HepG2 (cell line): ENCODE results near the gene BIRC5. TPM values are rescaled to one million over a fixed set of nuclear protein-coding genes. Genes with fewer than 3 reads are reported as not detected.
A peak's percentile ranks its signal among the peaks of the same experiment; 100 is the strongest.

Source experiments
- ATAC-seq: fragments of 200-7000 bp; cut with Tn5 transposase; 3 replicates; pipeline ENCODE4 v1.9.1; 2020; ENCODE audit warnings: mild to moderate bottlenecking, moderate library complexity
- BruUV-seq: library from RNA; stranded (reverse); fragments of 400-500 nt; replicated peaks from 2 replicates; lab custom pipeline; 2021; lab: Mats Ljungman, UMichigan
- CTCF ChIA-PET: fragments of 300-600 bp; formaldehyde crosslinking; extraction: SDS; loops from one replicate; lab custom pipeline; 2021; ENCODE audit warnings: low total read pairs, inconsistent platforms, low intra/inter-chr PET ratio; lab: Yijun Ruan, JAX
- POLR2A ChIA-PET: fragments of 350-600 bp; sonication (Branson Sonifier 250); formaldehyde crosslinking; loops from one replicate; lab custom pipeline; 2020; ENCODE audit warnings: antibody characterized with exemption, inconsistent platforms; lab: Yijun Ruan, JAX
- DNase-seq: peaks from one replicate; pipeline ENCODE4 v3.0.0-alpha.2; 2015; ENCODE audit warnings: low spot score
- FAIRE-seq: peaks from 3 replicates; lab custom pipeline; 2011; peaks lifted over from hg19 to GRCh38; lab: Jason Lieb, UNC
- H2AFZ ChIP-seq: one replicate; pipeline ENCODE4 v1.6.1; 2011; ENCODE audit warnings: low read length, inconsistent platforms
- H3K27ac ChIP-seq: fragments of 300-600 bp; 3 replicates; pipeline ENCODE4 v1.8.0; 2011; ENCODE audit warnings: mixed run types, mild to moderate bottlenecking, mixed read lengths, low read length, inconsistent platforms; ENCODE audit not compliant: insufficient read depth; ENCODE audit errors: extremely low read length
- H3K27me3 ChIP-seq, 2 experiments: fragments of 200-600 bp in 1 of 2; 2 replicates in 1 of 2; 3 replicates in 1 of 2; pipeline versions ENCODE4 v1.6.0 to v1.8.0; 2011; ENCODE audit warnings: low read length in 2 of 2, mild to moderate bottlenecking in 2 of 2, moderate library complexity in 2 of 2, inconsistent platforms in 1 of 2; ENCODE audit not compliant: insufficient read depth in 2 of 2, control insufficient read depth in 1 of 2
- H3K36me3 ChIP-seq, 2 experiments: fragments of 200-600 bp in 1 of 2; replicated peaks in 1 of 2; 2 replicates in 1 of 2; 3 replicates in 1 of 2; pipeline versions ENCODE4 v1.5.1 to v1.8.0; 2011; ENCODE audit warnings: low read length in 2 of 2, inconsistent platforms in 1 of 2; ENCODE audit not compliant: insufficient read depth in 2 of 2, control insufficient read depth in 1 of 2
- H3K4me1 ChIP-seq: 2 replicates; pipeline ENCODE4 v1.5.1; 2012; ENCODE audit warnings: low read length, inconsistent platforms; ENCODE audit not compliant: insufficient read depth
- H3K4me2 ChIP-seq: 2 replicates; pipeline ENCODE4 v1.6.0; 2011; ENCODE audit warnings: low read depth, low read length, inconsistent platforms
- H3K4me3 ChIP-seq, 3 experiments: fragments of 200-600 bp in 1 of 3; sonication (generic), shearing (Covaris generic) in 1 of 3; replicated peaks in 1 of 3; 2 replicates each; pipeline ENCODE4 v1.5.1; 2011 to 2016; ENCODE audit warnings: low read length in 3 of 3, inconsistent platforms in 2 of 3, low read depth in 2 of 3, mild to moderate bottlenecking in 2 of 3, control low read depth in 1 of 3, mixed read lengths in 1 of 3; ENCODE audit not compliant: insufficient read depth in 1 of 3
- H3K79me2 ChIP-seq: one replicate; pipeline ENCODE4 v1.6.1; 2011; ENCODE audit warnings: low read length, inconsistent platforms; ENCODE audit not compliant: insufficient read depth
- H3K9ac ChIP-seq: 2 replicates; pipeline ENCODE4 v1.6.0; 2011; ENCODE audit warnings: mild to moderate bottlenecking, low read depth, low read length, inconsistent platforms; ENCODE audit not compliant: insufficient read depth
- H3K9me3 ChIP-seq: 2 replicates; pipeline ENCODE4 v1.5.1; 2012; ENCODE audit warnings: mild to moderate bottlenecking, low read length
- H4K20me1 ChIP-seq: 2 replicates; pipeline ENCODE4 v1.6.0; 2011; ENCODE audit warnings: inconsistent platforms, mild to moderate bottlenecking, low read length, moderate library complexity; ENCODE audit not compliant: insufficient read depth
- GZF1 ChIP-seq: sonication (generic); formaldehyde crosslinking; IDR thresholded peaks from 2 replicates; pipeline ENCODE4 v1.5.1; 2020; ENCODE audit warnings: mild to moderate bottlenecking, missing genetic modification reagents
- MYC ChIP-seq: sonication (generic); formaldehyde crosslinking; IDR thresholded peaks from 2 replicates; pipeline ENCODE4 v1.9.0; 2021; ENCODE audit warnings: missing genetic modification reagents, borderline replicate concordance
- ZBTB2 ChIP-seq: sonication (generic); formaldehyde crosslinking; IDR thresholded peaks from 2 replicates; pipeline ENCODE4 v1.8.0; 2022; ENCODE audit warnings: low read depth, missing genetic modification reagents
- ZBTB8A ChIP-seq: sonication (generic); formaldehyde crosslinking; IDR thresholded peaks from 2 replicates; pipeline ENCODE4 v1.4.0; 2020; ENCODE audit warnings: mild to moderate bottlenecking, low read depth, missing genetic modification reagents, borderline replicate concordance
- ZNF629 ChIP-seq: sonication (generic); formaldehyde crosslinking; conservative IDR thresholded peaks from 2 replicates; pipeline ENCODE4 v1.5.0; 2020; ENCODE audit warnings: missing genetic modification reagents
- ZNF816 ChIP-seq: sonication (generic); formaldehyde crosslinking; IDR thresholded peaks from 2 replicates; pipeline ENCODE4 v1.8.0; 2022; ENCODE audit warnings: missing genetic modification reagents, mild to moderate bottlenecking, borderline replicate concordance
- ZSCAN25 ChIP-seq: sonication (generic); formaldehyde crosslinking; IDR thresholded peaks from 2 replicates; pipeline ENCODE4 v1.8.0; 2022; ENCODE audit warnings: mild to moderate bottlenecking, missing genetic modification reagents
- WGBS: methylation state at CpG from one replicate; pipeline ENCODE4 v1.1.6; 2017; ENCODE audit warnings: low lambda C conversion rate; 5-methylcytosine and 5-hydroxymethylcytosine counted together
- in situ Hi-C: cut with HindIII; loops from 2 replicates; pipeline ENCODE4 v1.10.0; 2017; ENCODE audit warnings: low pct_unique_long_range_greater_than_20kb; ENCODE audit not compliant: extremely low pct_ligation_motif_present
- intact Hi-C: fragments of 100-400 bp; cut with micrococcal nuclease; formaldehyde crosslinking; loops from one replicate; pipeline ENCODE4 v1.10.0; 2022; ENCODE audit not compliant: unreplicated experiment
- polyA plus RNA-seq, 8 experiments: library from polyadenylated mRNA; depleted of rRNA in 3 of 8; stranded (reverse) in 7 of 8; unstranded in 1 of 8; fragments of >200 nt; fragmentation: Illumina TruSeq in 4 of 8; extraction: Trizol in 4 of 8; gene quantifications; 2 replicates each; pipeline versions ENCODE4 v1.2.1 to v1.2.3, GENCODE V29; 2011 to 2016; ENCODE audit warnings: low read depth in 4 of 8, missing spikeins in 1 of 8, mixed read lengths in 1 of 8; ENCODE audit not compliant: insufficient read depth in 1 of 8
- total RNA-seq, 5 experiments: library from RNA; depleted of rRNA; stranded (reverse); fragments of >200 nt; fragmentation: Illumina TruSeq; extraction: Trizol; gene quantifications; 2 replicates each; pipeline ENCODE4 v1.2.3, GENCODE V29; 2016; ENCODE audit warnings: low read depth in 1 of 5
- TF ChIP-seq, protein P1 (sequence below): IDR thresholded peaks from 2 replicates; pipeline ENCODE4 v1.6.1; 2016

Gene BIRC5
- total and polyA plus RNA-seq, 2 of the 13 experiments (the other 11 are each of a cell fraction or from before 2014, with no cell fraction given): 30.3 to 135 TPM

DNA sequence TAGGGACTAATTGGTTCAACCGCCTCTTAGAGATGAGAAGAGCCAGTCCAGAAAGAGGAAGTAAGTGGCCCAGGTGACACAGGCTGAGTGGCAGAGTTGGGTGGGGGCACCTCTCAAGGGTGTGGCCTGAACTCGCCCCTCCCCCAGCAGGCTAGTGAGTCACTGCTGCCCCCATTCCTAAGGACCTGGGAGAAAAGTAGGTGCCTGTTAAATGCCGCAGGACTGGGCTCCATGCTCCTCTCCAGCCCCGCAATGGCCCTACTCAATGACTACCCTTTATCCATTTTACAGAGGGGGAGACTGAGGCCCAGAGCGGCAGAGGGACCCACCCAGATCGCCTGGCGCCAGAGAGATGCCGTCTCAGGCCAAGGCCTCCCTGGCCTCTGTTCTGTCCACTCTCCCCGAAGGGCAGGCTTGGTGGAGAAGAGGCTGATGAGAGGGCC, 25.5 kb downstream of the BIRC5 start:
- POLR2A ChIA-PET: no interaction called here
- H3K79me2 ChIP-seq: no peaks in the 10 kb centered on the region
- TF ChIP-seq ZBTB2 (CRISPR knock-in tag): no peak
- TF ChIP-seq, protein P1, sequence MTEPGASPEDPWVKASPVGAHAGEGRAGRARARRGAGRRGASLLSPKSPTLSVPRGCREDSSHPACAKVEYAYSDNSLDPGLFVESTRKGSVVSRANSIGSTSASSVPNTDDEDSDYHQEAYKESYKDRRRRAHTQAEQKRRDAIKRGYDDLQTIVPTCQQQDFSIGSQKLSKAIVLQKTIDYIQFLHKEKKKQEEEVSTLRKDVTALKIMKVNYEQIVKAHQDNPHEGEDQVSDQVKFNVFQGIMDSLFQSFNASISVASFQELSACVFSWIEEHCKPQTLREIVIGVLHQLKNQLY: no peak
- TF ChIP-seq ZNF816 (CRISPR knock-in tag): no peak
- peak; percentile 51 for TF ChIP-seq ZNF629 (CRISPR knock-in tag)
- 0 out of 2 replicates have a peak, but pooled peaks have one; percentile 12 for TF ChIP-seq MYC (CRISPR knock-in tag)
- TF ChIP-seq GZF1: no peak
- no peak for TF ChIP-seq ZBTB8A (CRISPR knock-in tag)
- TF ChIP-seq ZSCAN25: no peak
- in situ Hi-C loops (no loop called here), intact Hi-C loops (no loop called here)
- H3K4me2 ChIP-seq: no peak overlapping the region
- H3K9ac ChIP-seq: no peak overlapping the region
- H3K36me3 ChIP-seq: no peaks in the 10 kb centered on the region
- no peaks in the 10 kb centered on the region for H3K9me3 ChIP-seq
- H3K4me1 ChIP-seq: peaks cover 53% of the 10 kb centered on the region
- BruUV-seq: no TSS peak
- FAIRE-seq (no peak), DNase-seq (no peak), ATAC-seq (no peak)
- peaks cover 10 to 45% of the 10 kb centered on the region in 2 experiments; a peak in 4 of 5 replicates for H3K27me3 ChIP-seq
- H2AFZ ChIP-seq: no peak overlapping the region
- H4K20me1 ChIP-seq: no peaks in the 10 kb centered on the region
- CTCF ChIA-PET: no interaction called here
- no peak overlapping the region for H3K4me3 ChIP-seq
- no peak overlapping the region for H3K27ac ChIP-seq
- WGBS: 44% methylated on average over 3 of the region's 9 CpGs
